GM10266 (cell line): Measurements from ENCODE around the gene DOCK6.

Experiments used
- DNase-seq: peaks from one replicate; pipeline ENCODE4 v3.0.0; 2012; ENCODE audit errors: extremely low spot score
- TF ChIP-seq, protein P1 (sequence below): IDR thresholded peaks from 2 replicates; pipeline ENCODE4 v1.5.1; 2012; ENCODE audit warnings: mild to moderate bottlenecking, low read depth; ENCODE audit not compliant: control insufficient read depth, insufficient read depth; ENCODE audit errors: missing control alignments

DOCK6 gene

DNA sequence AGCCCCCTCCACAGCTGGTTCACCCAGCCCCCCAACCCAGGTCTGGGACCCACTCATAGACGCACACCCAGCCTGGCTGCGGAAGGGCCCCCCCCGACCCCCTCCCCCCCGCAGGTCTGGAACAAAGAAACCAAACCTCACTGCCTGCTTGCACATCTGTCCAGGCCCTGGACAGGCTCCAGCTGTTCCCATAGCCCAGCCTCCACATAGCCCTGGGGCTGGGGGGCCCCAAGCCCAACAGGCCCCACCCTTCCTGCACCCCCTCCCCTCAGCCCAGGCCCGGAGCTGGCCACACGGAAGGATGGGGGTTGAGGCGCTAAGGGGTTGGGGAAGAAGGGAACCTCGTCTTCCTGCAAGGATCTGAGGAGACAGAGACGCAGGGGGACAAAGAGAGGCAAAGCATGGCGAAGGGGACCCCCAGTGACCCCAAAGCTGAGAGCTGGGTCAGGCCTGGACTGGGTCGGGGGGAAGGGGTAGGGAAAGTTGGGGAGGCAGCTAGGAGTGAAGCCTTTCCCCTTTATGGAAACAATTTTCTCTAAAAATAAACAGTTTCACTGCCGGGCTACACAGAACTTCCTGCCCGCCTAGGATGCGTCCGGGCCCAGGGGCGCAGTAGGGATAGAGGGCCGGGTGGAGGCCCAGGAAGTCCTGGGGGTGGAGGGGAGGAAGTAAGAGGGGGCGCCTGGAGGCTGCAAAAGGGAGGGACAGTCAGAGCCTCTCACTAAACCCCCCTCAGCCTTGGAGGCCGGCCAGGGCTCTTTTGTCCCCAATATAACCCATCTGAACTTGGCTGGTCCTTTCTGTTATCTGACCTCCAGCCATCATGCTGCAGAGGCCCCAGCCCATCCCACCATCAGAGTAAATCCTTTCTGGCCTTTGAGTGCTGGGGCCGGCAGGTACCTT lies 67.4 kb downstream of the DOCK6 start:
- TF ChIP-seq, protein P1, sequence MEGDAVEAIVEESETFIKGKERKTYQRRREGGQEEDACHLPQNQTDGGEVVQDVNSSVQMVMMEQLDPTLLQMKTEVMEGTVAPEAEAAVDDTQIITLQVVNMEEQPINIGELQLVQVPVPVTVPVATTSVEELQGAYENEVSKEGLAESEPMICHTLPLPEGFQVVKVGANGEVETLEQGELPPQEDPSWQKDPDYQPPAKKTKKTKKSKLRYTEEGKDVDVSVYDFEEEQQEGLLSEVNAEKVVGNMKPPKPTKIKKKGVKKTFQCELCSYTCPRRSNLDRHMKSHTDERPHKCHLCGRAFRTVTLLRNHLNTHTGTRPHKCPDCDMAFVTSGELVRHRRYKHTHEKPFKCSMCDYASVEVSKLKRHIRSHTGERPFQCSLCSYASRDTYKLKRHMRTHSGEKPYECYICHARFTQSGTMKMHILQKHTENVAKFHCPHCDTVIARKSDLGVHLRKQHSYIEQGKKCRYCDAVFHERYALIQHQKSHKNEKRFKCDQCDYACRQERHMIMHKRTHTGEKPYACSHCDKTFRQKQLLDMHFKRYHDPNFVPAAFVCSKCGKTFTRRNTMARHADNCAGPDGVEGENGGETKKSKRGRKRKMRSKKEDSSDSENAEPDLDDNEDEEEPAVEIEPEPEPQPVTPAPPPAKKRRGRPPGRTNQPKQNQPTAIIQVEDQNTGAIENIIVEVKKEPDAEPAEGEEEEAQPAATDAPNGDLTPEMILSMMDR, result no peak
- DNase-seq, result no peak

DNA sequence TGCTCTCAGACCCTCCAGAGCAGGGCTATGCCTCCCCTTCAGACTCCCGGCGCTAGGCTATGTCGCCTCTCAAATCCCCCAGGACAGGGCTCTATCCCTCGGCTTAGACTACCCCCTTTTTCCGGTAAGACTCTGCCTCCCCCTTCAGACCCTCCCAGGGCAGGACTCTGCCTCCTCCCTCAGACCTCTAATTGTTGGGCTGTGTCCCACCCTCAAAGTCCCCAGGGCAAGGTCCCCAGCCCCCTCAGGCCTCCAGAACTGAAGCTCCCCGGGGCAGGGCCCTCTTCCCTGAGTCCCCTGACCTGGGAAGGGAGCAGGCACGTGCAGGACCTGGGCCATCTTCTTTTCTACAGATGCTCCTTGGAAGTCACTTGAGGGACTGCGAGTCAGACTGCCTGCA lies 68.2 kb downstream of the DOCK6 start:
- no peak for DNase-seq
- TF ChIP-seq, protein P1, result no peak

DNA sequence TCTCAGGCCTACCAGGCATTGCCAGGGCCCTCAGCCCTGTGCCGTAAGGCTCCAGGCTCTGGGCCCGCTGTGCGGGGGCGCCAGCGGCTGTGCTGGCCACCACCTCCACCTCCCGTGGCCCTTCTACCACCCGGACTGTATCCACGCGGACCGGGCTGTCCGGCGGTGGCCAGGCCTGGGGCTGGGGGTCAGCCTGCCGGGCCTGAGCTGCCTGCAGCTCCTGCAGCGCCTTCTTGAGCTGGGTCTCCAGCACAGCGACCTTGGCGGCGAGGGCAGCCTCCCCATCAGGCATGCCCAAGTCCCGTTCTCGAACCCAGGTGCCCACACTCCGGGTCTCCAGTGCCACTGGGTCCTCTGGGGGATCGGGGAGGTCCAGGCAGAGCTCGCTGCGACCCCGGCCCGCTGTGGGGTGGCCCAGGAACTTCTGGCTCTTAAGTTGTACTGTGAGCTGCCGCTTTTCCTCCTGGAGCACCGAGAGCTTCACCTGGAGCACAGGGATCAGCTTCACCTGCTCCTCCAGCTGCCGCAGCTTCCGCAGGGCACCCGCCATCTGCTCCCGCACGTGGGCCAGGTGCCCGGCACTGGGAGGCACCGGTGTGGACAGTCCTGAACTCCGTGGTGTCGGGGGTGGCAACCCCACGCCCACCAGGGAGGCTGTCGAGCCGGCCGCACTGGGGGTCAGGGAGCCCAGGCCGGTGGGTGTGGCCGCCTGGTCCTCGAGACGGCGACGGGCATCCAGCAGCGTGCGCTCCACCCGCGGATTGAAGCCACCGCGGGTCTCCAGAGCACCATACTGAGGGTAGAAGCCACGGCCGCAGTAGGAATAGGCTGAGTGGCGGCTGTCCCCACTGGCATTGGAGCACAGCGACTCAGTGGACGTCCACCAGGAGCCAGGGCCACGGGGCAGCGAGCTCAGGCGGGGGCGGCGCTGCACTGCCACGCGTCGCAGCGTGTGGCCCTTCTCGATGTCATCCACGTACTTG lies 69.1 kb downstream of the DOCK6 start:
- TF ChIP-seq, protein P1, result no peak
- no peak for DNase-seq

DNA sequence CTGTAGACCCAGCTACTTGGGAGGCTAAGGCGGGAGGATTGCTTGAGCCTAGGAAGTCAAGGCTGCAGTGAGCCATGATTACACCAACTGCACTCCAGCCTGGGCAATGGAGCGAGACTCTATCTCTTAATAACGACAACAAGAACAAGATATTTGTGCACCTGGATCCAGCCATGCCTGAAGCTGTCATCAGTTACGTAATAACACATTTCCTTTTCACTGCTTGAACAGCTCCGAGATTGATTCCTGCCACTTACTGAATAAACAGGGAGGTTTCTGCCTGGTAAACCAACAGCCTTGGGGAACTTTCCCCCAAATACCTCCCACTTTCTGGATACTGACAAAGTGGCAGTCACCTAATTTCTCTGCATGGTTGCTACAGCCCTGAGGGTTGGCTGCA lies 70.4 kb downstream of the DOCK6 start:
- TF ChIP-seq, protein P1, result no peak
- DNase-seq, result no peak

DNA sequence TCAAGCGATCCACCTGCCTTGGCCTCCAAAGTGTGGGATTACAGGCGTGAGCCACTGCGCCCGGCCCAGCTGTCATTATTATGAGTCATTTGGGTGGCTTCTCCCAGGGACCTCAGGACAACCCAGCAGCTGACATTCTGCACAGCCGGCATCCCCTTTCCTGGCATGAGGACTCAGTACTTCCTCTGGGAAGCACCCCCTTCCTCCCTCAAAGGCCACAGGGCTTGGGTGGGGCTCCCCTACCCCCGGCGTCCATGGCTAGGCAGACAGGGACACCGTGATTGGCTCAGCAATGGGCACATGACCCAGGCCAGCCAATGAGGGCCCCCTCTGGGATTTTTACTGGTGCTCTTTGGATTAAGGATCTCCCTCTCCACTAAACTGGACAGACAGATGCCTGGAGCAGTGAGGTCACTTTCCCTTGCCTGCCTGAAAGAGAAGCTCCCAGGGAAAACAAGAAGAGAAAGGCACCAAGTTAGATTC lies 71.0 kb downstream of the DOCK6 start:
- peak; percentile 62 for DNase-seq
- TF ChIP-seq, protein P1, result no peak

DNA sequence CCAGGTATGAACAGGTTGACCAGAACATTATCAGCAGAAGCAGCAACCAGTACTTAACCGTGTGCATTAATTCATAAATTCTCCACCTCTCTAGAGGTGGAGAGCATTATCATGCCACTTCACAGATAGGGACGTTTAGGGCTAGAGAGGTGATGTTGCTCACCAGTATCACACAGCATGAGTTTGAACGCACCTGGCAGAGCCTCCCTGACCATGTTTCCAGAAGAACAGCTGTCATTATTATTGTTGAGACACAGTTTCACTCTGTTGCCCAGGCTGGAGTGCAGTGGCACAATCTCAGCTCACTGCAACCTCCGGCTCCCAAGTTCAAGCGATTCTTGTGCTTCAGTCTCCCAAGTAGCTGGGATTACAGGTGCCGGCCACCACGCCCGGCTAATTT lies 71.8 kb downstream of the DOCK6 start:
- TF ChIP-seq, protein P1, result no peak
- no peak for DNase-seq

DNA sequence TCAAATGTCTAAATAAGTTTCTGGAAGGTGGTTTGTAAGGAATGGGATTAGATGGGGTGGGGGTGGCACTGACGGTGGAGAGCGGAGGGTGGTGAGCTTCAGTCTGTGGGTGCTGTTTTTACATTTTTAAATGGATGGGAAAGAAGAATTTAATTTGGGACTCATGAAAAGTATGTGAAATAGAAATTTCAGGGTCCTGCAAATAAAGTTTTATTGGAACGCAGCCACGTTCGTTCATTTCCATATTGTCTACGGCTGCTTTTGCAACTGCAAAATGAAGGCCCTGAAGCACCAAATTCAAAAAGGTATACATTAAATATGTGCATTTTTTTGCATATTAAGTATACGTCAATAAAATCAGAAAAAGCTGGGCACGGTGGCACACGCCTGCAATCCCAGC lies 74.9 kb downstream of the DOCK6 start:
- TF ChIP-seq, protein P1, result no peak
- no peak for DNase-seq
